ENCODE data around the gene STK26.

DNA sequence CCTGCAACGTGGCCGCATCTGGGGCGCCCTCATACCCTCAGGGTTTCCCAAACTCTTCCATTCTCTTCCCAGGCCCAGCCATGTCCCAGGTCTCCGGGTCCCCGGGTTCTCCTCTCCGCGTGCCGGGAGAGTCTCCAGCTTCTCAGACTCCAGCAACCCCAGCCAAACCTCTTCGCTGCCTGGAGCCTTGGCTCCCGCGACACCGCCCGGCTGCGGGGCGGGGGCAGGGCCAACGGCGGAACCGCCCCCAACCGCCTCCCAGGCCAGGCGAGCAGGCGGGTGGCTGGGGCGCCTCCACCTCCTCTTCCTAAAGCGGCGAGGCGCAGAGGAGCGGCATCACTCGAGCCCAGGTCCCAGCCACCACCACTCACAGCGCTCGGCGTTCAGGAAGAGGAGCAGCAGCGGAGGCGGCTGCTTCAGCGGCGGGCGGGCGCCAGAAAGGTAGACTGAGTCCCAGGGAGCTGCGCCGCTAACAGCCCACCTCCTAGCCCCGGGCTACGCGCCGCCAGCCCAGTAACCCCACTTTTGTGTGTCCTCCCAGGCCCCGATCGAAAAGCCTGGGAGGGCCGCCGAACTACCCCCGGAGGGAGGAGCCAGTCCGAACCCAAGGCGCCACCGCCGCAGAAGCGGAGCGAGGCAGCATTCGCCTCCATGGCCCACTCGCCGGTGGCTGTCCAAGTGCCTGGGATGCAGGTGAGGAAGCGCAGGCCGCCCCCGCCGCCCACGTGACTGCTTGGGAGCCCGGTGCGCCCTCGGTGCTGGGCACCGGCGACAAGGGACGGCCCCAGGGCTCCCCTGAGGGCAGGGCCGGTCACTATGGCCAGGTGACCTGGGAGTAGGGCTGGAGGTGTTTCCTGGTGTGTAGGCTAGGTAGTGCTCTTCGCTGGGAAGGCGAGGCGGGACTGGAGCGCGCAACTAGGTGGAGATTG, at the start of gene STK26:
- TF ChIP-seq, protein P1, sequence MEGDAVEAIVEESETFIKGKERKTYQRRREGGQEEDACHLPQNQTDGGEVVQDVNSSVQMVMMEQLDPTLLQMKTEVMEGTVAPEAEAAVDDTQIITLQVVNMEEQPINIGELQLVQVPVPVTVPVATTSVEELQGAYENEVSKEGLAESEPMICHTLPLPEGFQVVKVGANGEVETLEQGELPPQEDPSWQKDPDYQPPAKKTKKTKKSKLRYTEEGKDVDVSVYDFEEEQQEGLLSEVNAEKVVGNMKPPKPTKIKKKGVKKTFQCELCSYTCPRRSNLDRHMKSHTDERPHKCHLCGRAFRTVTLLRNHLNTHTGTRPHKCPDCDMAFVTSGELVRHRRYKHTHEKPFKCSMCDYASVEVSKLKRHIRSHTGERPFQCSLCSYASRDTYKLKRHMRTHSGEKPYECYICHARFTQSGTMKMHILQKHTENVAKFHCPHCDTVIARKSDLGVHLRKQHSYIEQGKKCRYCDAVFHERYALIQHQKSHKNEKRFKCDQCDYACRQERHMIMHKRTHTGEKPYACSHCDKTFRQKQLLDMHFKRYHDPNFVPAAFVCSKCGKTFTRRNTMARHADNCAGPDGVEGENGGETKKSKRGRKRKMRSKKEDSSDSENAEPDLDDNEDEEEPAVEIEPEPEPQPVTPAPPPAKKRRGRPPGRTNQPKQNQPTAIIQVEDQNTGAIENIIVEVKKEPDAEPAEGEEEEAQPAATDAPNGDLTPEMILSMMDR (IDR thresholded peaks at IDR 0.05; ENCODE audit: low read depth, low read length): no peak
- peak; percentile 41 for TF ChIP-seq MYC (IDR thresholded peaks at IDR 0.05; ENCODE audit: low read depth, low read length)
